Body of pancreas (tissue), 4 donors: ENCODE data around the gene TAS1R3.

ENCODE experiments used
- CTCF ChIP-seq, 7 experiments: fragments of 450-650 bp in 4 of 7; fragments of 200-600 bp in 3 of 7; sonication (generic) in 3 of 7; IDR thresholded peaks; one replicate each; pipeline ENCODE4 v1.5.1; 2016 to 2019; ENCODE audit warnings: antibody characterized with exemption in 7 of 7
- POLR2A ChIP-seq, 3 donors: fragments of 450-650 bp; IDR thresholded peaks; one replicate each; pipeline ENCODE4 v1.6.1; 2016; ENCODE audit warnings: antibody characterized with exemption in 3 of 3, mild to moderate bottlenecking in 2 of 3

DNA sequence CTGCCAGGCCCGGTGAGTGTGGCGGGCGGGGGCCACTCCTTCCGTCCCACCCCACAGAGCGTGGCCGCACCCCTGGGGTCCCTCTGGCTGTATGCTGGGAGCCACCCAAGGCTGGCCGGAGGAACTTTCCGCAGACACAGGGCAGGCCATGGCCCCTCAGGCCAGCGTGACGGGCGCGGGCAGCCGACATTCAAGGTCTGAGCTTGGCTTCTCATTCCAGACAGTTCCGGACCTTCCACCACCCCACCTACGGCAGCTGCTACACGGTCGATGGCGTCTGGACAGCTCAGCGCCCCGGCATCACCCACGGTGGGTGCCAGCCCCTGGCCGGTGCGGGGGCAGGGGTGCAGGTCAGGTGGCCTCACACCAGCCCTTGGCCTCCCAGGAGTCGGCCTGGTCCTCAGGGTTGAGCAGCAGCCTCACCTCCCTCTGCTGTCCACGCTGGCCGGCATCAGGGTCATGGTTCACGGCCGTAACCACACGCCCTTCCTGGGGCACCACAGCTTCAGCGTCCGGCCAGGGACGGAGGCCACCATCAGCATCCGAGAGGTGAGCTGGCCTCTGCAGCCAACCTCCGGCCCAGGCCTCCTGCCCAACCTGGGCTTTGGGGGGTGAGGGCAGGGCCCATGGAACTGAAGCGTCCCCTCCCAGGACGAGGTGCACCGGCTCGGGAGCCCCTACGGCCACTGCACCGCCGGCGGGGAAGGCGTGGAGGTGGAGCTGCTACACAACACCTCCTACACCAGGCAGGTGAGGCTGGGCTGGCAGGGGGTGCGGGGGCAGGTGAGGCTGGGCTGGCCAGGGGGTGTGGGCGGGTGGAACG is 43.6 kb upstream of the TAS1R3 start:
- no peak for TF ChIP-seq CTCF (IDR thresholded peaks at IDR 0.05)
- no peak for TF ChIP-seq POLR2A (IDR thresholded peaks at IDR 0.05)
